HL-60/S4 (cell line): ENCODE measurements around the gene HPS1.
"Not testable (repeated sequence)": the region's sequence is repeated elsewhere in the genome, so short reads cannot be mapped to it uniquely, and the experiment has no call there.

ENCODE experiments used
- in situ Hi-C: fragments of 300-500 bp; cut with MboI; formaldehyde crosslinking; loops from 2 replicates; pipeline ENCODE4 v1.14.3; 2022; ENCODE audit warnings: low sequenced_read_pairs

The HPS1 gene

GRCh38 chr10:98396096-98397063, 50.4 kb downstream of the HPS1 start:
- in situ Hi-C loops: no loop called here

- in situ Hi-C loops: no loop called here
Measured at GRCh38 chr10:98394851-98395440, 51.8 kb downstream of the HPS1 start.

GRCh38 chr10:98391578-98391991, 55.1 kb downstream of the HPS1 start:
- in situ Hi-C loops: no loop called here

- in situ Hi-C loops: no loop called here
Measured at GRCh38 chr10:98391065-98391464, 55.7 kb downstream of the HPS1 start.

- in situ Hi-C loops: no loop called here
Measured at GRCh38 chr10:98390406-98390805, 56.3 kb downstream of the HPS1 start.

GRCh38 chr10:98389398-98389797, 57.3 kb downstream of the HPS1 start:
- in situ Hi-C loops: no loop called here

- in situ Hi-C loops: no loop called here
Measured at GRCh38 chr10:98388101-98388655, 58.6 kb downstream of the HPS1 start.

- in situ Hi-C loops: no loop called here
Measured at GRCh38 chr10:98384531-98385133, 62.1 kb downstream of the HPS1 start.

- in situ Hi-C loops: no loop called here
Measured at GRCh38 chr10:98383869-98384268, 62.9 kb downstream of the HPS1 start.

- in situ Hi-C loops: not testable (repeated sequence)
Measured at GRCh38 chr10:98383134-98383667, 63.5 kb downstream of the HPS1 start.

GRCh38 chr10:98382691-98383101, 64.0 kb downstream of the HPS1 start:
- in situ Hi-C loops: no loop called here

- in situ Hi-C loops: no loop called here
Measured at GRCh38 chr10:98380493-98381339, 66.0 kb downstream of the HPS1 start.

GRCh38 chr10:98378722-98379121, 68.0 kb downstream of the HPS1 start:
- in situ Hi-C loops: no loop called here

GRCh38 chr10:98377536-98377935, 69.2 kb downstream of the HPS1 start:
- in situ Hi-C loops: no loop called here

GRCh38 chr10:98377001-98377400, 69.7 kb downstream of the HPS1 start:
- in situ Hi-C loops: no loop called here

- in situ Hi-C loops: no loop called here
Measured at GRCh38 chr10:98376485-98376884, 70.2 kb downstream of the HPS1 start.

GRCh38 chr10:98374217-98374985, 72.3 kb downstream of the HPS1 start:
- in situ Hi-C loops: no loop called here

- in situ Hi-C loops: no loop called here
Measured at GRCh38 chr10:98373260-98374040, 73.3 kb downstream of the HPS1 start.
